PFSK-1 (cell line): ENCODE data around the gene TLCD3B.

Source experiments
- FOXP2 ChIP-seq: optimal IDR thresholded peaks from 2 replicates; pipeline ENCODE3; 2011; ENCODE audit warnings: borderline replicate concordance, control low read depth, inconsistent platforms; ENCODE audit not compliant: insufficient read depth; ENCODE audit errors: extremely low read length, extremely low read depth
- POLR2AphosphoS5 ChIP-seq: IDR thresholded peaks from 2 replicates; pipeline ENCODE4 v1.6.1; 2012; ENCODE audit warnings: low read depth, mild to moderate bottlenecking, control low read depth, low read length, moderate library complexity
- SIN3A ChIP-seq: IDR thresholded peaks from 2 replicates; pipeline ENCODE4 v1.6.1; 2012; ENCODE audit warnings: mild to moderate bottlenecking, low read length, moderate library complexity, borderline replicate concordance; ENCODE audit not compliant: insufficient read depth
- TAF1 ChIP-seq: IDR thresholded peaks from 2 replicates; pipeline ENCODE4 v1.6.1; 2012; ENCODE audit warnings: low read length, control low read depth, borderline replicate concordance; ENCODE audit not compliant: insufficient read depth
- TF ChIP-seq, protein P1 (sequence below), 2 experiments: IDR thresholded peaks; 2 replicates each; pipeline versions ENCODE4 v1.6.1 to v1.8.0; 2011 to 2012; ENCODE audit warnings: low read depth in 2 of 2, low read length in 2 of 2, control low read depth in 1 of 2, inconsistent platforms in 1 of 2, mild to moderate bottlenecking in 1 of 2, moderate library complexity in 1 of 2; ENCODE audit not compliant: insufficient read depth in 1 of 2

Gene TLCD3B

DNA sequence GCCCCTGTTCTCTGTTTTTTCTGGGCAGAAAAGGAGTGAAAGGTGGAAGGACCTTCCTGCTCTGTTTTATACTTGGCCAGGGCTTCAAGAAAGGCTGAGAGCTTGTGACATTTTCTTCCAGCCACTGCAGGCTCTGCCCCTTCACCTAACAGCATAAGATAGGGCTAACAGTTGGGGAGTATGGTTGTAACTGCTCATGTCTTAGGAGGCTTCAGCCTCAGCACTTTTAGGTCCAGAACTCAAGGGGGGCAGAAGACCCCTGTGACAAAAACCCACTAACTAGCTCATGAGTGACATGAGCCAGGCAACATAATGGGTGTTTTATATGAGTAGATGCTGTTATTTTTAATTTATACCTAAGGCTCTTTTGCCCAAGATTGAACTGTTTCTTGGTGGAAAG lies 39.4 kb upstream of the TLCD3B start:
- TF ChIP-seq FOXP2 = no peak
- no peak for TF ChIP-seq TAF1
- TF ChIP-seq, protein P1, sequence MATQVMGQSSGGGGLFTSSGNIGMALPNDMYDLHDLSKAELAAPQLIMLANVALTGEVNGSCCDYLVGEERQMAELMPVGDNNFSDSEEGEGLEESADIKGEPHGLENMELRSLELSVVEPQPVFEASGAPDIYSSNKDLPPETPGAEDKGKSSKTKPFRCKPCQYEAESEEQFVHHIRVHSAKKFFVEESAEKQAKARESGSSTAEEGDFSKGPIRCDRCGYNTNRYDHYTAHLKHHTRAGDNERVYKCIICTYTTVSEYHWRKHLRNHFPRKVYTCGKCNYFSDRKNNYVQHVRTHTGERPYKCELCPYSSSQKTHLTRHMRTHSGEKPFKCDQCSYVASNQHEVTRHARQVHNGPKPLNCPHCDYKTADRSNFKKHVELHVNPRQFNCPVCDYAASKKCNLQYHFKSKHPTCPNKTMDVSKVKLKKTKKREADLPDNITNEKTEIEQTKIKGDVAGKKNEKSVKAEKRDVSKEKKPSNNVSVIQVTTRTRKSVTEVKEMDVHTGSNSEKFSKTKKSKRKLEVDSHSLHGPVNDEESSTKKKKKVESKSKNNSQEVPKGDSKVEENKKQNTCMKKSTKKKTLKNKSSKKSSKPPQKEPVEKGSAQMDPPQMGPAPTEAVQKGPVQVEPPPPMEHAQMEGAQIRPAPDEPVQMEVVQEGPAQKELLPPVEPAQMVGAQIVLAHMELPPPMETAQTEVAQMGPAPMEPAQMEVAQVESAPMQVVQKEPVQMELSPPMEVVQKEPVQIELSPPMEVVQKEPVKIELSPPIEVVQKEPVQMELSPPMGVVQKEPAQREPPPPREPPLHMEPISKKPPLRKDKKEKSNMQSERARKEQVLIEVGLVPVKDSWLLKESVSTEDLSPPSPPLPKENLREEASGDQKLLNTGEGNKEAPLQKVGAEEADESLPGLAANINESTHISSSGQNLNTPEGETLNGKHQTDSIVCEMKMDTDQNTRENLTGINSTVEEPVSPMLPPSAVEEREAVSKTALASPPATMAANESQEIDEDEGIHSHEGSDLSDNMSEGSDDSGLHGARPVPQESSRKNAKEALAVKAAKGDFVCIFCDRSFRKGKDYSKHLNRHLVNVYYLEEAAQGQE (IDR thresholded peaks at IDR 0.05; ENCODE audit: insufficient read depth in 1 of 2, low read depth in 2 of 2, low read length in 2 of 2) = no peak
- no peak for TF ChIP-seq SIN3A
- TF ChIP-seq POLR2AphosphoS5 = no peak

GRCh38 chr16:30069611-30070462 lies 38.8 kb upstream of the TLCD3B start:
- TF ChIP-seq POLR2AphosphoS5 (no peak), FOXP2 (no peak), TAF1 (no peak), SIN3A (no peak)
- TF ChIP-seq, protein P1 (IDR thresholded peaks at IDR 0.05; ENCODE audit: insufficient read depth in 1 of 2, low read depth in 2 of 2, low read length in 2 of 2) = no peak

DNA sequence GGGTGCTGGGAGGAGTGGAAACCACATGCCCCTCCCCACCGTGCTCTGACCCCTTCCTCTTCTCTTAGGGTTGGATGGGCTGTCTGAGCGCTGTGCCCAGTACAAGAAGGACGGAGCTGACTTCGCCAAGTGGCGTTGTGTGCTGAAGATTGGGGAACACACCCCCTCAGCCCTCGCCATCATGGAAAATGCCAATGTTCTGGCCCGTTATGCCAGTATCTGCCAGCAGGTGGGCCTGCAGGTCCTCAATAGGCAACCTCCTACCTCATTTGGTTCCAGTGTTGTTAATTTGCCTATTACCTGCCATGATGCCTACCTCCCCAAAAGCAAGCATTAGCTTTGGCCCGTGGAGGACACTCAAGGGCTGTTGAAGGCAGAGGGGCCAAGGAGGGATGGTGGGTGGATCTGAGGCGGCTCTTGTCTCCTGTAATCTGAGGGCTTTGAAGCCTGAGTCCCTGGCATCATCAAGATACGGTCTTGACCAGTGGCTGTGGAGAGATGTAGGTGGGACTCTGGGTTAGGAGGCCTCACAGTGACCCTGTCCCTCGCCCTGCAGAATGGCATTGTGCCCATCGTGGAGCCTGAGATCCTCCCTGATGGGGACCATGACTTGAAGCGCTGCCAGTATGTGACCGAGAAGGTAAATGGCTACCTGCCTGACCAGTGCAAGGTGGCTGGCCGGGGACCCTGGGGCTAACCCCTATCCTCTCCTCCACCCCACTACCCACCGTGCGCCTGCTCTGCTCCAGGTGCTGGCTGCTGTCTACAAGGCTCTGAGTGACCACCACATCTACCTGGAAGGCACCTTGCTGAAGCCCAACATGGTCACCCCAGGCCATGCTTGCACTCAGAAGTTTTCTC lies 37.9 kb upstream of the TLCD3B start:
- no peak; the same call in 1 of the 2 replicates for TF ChIP-seq POLR2AphosphoS5
- no peak for TF ChIP-seq FOXP2
- TF ChIP-seq TAF1 = no peak
- no peak for TF ChIP-seq SIN3A
- TF ChIP-seq, protein P1 (IDR thresholded peaks at IDR 0.05; ENCODE audit: insufficient read depth in 1 of 2, low read depth in 2 of 2, low read length in 2 of 2) = no peak

DNA sequence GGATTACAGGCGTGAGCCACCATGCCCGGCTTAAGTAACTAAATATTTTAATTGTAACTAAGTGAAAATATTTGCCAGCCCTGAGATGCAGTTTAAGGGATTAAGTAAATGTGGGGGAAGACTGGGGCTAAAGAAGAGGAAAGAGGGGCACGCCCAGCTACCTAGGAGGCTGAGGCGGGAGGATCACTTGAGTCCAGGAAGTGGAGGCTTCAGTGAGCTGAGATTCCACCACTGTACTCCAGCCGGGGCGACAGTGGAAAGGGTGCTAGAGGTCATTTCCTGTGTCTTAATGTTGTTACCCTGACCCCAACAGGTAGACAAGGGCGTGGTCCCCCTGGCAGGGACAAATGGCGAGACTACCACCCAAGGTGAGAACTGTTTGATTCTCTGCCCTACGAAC lies 37.3 kb upstream of the TLCD3B start:
- TF ChIP-seq POLR2AphosphoS5 (no peak), TAF1 (no peak)
- TF ChIP-seq, protein P1 (IDR thresholded peaks at IDR 0.05; ENCODE audit: insufficient read depth in 1 of 2, low read depth in 2 of 2, low read length in 2 of 2) = no peak
